Cardiac fibroblast (primary cell): ENCODE data around the gene TAS2R9.

Experiments
- DNase-seq, 2 donors: peaks; one replicate each; pipeline versions ENCODE4 v3.0.0 to v3.0.0-alpha.2; 2010; ENCODE audit warnings: low read depth in 2 of 2
- H3K4me3 ChIP-seq, 2 donors: replicated peaks in 1 of 2; 1 replicate in 1 of 2; 2 replicates in 1 of 2; pipeline ENCODE4 v1.5.1; 2011; ENCODE audit warnings: low read depth in 2 of 2, low read length in 2 of 2, mild to moderate bottlenecking in 2 of 2, moderate library complexity in 1 of 2
- TF ChIP-seq, protein P1 (sequence below): IDR thresholded peaks from one replicate; pipeline ENCODE4 v1.5.1; 2011; ENCODE audit warnings: low read depth, mild to moderate bottlenecking, low read length, inconsistent platforms

Gene TAS2R9

DNA sequence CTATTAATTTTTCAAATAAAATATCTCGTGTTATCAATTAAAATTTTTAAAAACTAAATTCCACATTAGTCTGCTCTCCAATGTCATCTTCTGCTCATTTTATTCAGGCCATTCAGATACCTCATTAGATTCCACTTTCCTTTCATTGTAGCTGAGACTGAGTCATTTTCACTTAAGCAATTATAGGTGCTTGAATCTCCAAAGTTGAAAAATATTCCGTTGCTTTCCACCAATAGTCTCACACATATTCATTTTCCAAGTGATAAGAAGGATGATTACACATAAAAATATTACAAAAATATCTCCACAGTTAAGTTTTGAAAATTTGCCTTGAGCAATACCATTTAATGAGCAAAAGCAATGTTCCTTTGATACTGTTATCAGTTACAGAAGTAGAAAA, 50.3 kb downstream of the TAS2R9 start:
- TF ChIP-seq, protein P1, sequence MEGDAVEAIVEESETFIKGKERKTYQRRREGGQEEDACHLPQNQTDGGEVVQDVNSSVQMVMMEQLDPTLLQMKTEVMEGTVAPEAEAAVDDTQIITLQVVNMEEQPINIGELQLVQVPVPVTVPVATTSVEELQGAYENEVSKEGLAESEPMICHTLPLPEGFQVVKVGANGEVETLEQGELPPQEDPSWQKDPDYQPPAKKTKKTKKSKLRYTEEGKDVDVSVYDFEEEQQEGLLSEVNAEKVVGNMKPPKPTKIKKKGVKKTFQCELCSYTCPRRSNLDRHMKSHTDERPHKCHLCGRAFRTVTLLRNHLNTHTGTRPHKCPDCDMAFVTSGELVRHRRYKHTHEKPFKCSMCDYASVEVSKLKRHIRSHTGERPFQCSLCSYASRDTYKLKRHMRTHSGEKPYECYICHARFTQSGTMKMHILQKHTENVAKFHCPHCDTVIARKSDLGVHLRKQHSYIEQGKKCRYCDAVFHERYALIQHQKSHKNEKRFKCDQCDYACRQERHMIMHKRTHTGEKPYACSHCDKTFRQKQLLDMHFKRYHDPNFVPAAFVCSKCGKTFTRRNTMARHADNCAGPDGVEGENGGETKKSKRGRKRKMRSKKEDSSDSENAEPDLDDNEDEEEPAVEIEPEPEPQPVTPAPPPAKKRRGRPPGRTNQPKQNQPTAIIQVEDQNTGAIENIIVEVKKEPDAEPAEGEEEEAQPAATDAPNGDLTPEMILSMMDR, result no peak
- DNase-seq, result no peak

More for the DNA sequence above, 50.3 kb downstream of the TAS2R9 start:
- H3K4me3 ChIP-seq, result no peak overlapping the region
